Sigmoid colon (tissue), 3 donors: ENCODE results near the gene GABRD.

Experiments
- CTCF ChIP-seq, 4 experiments: fragments of 450-650 bp in 3 of 4; fragments of 200-600 bp in 1 of 4; IDR thresholded peaks; one replicate each; pipeline ENCODE4 v1.5.1; 2016 to 2019; ENCODE audit warnings: antibody characterized with exemption in 4 of 4, mild to moderate bottlenecking in 3 of 4, moderate library complexity in 2 of 4
- POLR2A ChIP-seq, 2 donors: fragments of 450-650 bp; IDR thresholded peaks; one replicate each; pipeline ENCODE4 v1.6.1; 2016; ENCODE audit warnings: antibody characterized with exemption in 2 of 2, mild to moderate bottlenecking in 2 of 2, moderate library complexity in 2 of 2

- TF ChIP-seq CTCF (IDR thresholded peaks at IDR 0.05) (no peak), POLR2A (IDR thresholded peaks at IDR 0.05) (no peak)
Observed at GRCh38 chr1:2059290-2059953, 40.3 kb downstream of the GABRD start.
